HEK293 (cell line): ENCODE measurements around the gene LPIN3.

ENCODE experiments used
- REST ChIP-seq: fragments of 450-650 bp; formaldehyde crosslinking; IDR thresholded peaks from 2 replicates; pipeline ENCODE4 v1.5.1; 2016; ENCODE audit warnings: missing biosample characterization, missing genetic modification characterization
- ZXDB ChIP-seq: fragments of 450-650 bp; formaldehyde crosslinking; IDR thresholded peaks from 2 replicates; pipeline ENCODE4 v1.5.1; 2016; ENCODE audit warnings: missing biosample characterization, missing genetic modification characterization

- TF ChIP-seq ZXDB (tag by site-specific recombination), result no peak
- no peak for TF ChIP-seq REST (tag by site-specific recombination)
These were observed 67.7 kb downstream of the LPIN3 start for GRCh38 chr20:41408156-41408794.
